Suprapubic skin (tissue), 4 donors: ENCODE data around the gene SELENOF. TPM values are rescaled to one million over a fixed set of nuclear protein-coding genes. Genes with fewer than 3 reads are reported as not detected.

Experiments
- DNase-seq, 2 donors: peaks; one replicate each; pipeline ENCODE4 v3.0.0-alpha.2; 2019; ENCODE audit warnings: low spot score in 2 of 2
- H3K27ac ChIP-seq: fragments of 200-600 bp; sonication (generic); one replicate; pipeline ENCODE4 v1.5.1; 2019
- H3K27me3 ChIP-seq: fragments of 200-600 bp; sonication (generic); one replicate; pipeline ENCODE4 v1.5.1; 2019
- H3K36me3 ChIP-seq: fragments of 200-600 bp; sonication (generic); one replicate; pipeline ENCODE4 v1.5.1; 2019
- H3K4me1 ChIP-seq: fragments of 200-600 bp; sonication (generic); one replicate; pipeline ENCODE4 v1.5.1; 2019
- H3K4me3 ChIP-seq: fragments of 200-600 bp; sonication (generic); one replicate; pipeline ENCODE4 v1.5.1; 2019; ENCODE audit warnings: mild to moderate bottlenecking
- H3K9me3 ChIP-seq: fragments of 200-600 bp; sonication (generic); one replicate; pipeline ENCODE4 v1.5.1; 2019
- EP300 ChIP-seq: sonication (generic); formaldehyde crosslinking; IDR thresholded peaks from one replicate; pipeline ENCODE4 v1.6.1; 2017; ENCODE audit warnings: antibody characterized with exemption
- POLR2A ChIP-seq, 2 donors: fragments of 450-650 bp; IDR thresholded peaks; one replicate each; pipeline ENCODE4 v1.6.1; 2017; ENCODE audit warnings: antibody characterized with exemption in 2 of 2, mild to moderate bottlenecking in 2 of 2, moderate library complexity in 2 of 2
- POLR2AphosphoS5 ChIP-seq, 3 donors: sonication (generic); formaldehyde crosslinking; IDR thresholded peaks; one replicate each; pipeline ENCODE4 v1.6.1; 2017; ENCODE audit warnings: antibody characterized with exemption in 3 of 3
- WGBS: methylation state at CpG from one replicate; pipeline ENCODE4 v1.1.5; 2018; 5-methylcytosine and 5-hydroxymethylcytosine counted together
- total RNA-seq, 4 donors: library from RNA; depleted of rRNA; stranded (reverse); fragments of >200 nt; gene quantifications; one replicate each; pipeline ENCODE4 v1.1.0, GENCODE V29; 2016
- TF ChIP-seq, protein P1 (sequence below), 2 donors: fragments of 200-600 bp in 1 of 2; fragments of 450-650 bp in 1 of 2; sonication (generic) in 1 of 2; IDR thresholded peaks; one replicate each; pipeline ENCODE4 v1.5.1; 2016 to 2019; ENCODE audit warnings: antibody characterized with exemption in 2 of 2, mild to moderate bottlenecking in 1 of 2, moderate library complexity in 1 of 2

The SELENOF gene
- total RNA-seq, 4 donors from 2014 or later, result 49.6 to 96.4 (median 88.7) TPM

- WGBS, result 97% methylated on average over 6 of the region's 8 CpGs
- Histone ChIP-seq H3K36me3 (no peaks in the 10 kb centered on the region), H3K4me3 (no peak overlapping the region), H3K9me3 (peaks cover 3% of the 10 kb centered on the region), H3K4me1 (peaks cover 19% of the 10 kb centered on the region), H3K27me3 (no peaks in the 10 kb centered on the region), H3K27ac (no peak overlapping the region)
- TF ChIP-seq POLR2AphosphoS5 (IDR thresholded peaks at IDR 0.05) (no peak), EP300 (no peak), POLR2A (IDR thresholded peaks at IDR 0.05) (no peak)
- TF ChIP-seq, protein P1, sequence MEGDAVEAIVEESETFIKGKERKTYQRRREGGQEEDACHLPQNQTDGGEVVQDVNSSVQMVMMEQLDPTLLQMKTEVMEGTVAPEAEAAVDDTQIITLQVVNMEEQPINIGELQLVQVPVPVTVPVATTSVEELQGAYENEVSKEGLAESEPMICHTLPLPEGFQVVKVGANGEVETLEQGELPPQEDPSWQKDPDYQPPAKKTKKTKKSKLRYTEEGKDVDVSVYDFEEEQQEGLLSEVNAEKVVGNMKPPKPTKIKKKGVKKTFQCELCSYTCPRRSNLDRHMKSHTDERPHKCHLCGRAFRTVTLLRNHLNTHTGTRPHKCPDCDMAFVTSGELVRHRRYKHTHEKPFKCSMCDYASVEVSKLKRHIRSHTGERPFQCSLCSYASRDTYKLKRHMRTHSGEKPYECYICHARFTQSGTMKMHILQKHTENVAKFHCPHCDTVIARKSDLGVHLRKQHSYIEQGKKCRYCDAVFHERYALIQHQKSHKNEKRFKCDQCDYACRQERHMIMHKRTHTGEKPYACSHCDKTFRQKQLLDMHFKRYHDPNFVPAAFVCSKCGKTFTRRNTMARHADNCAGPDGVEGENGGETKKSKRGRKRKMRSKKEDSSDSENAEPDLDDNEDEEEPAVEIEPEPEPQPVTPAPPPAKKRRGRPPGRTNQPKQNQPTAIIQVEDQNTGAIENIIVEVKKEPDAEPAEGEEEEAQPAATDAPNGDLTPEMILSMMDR (IDR thresholded peaks at IDR 0.05), result no peak
- DNase-seq, result no peak
These were observed 10.5 kb upstream of the SELENOF start for GRCh38 chr1:86924324-86924960.

GRCh38 chr1:86922445-86922844, 8.5 kb upstream of the SELENOF start:
- Histone ChIP-seq H3K27ac (no peak overlapping the region), H3K9me3 (peaks cover 3% of the 10 kb centered on the region), H3K27me3 (no peaks in the 10 kb centered on the region), H3K36me3 (no peaks in the 10 kb centered on the region), H3K4me3 (no peak overlapping the region), H3K4me1 (peaks cover 13% of the 10 kb centered on the region)
- no peak for TF ChIP-seq POLR2A (IDR thresholded peaks at IDR 0.05)
- TF ChIP-seq, protein P1 (IDR thresholded peaks at IDR 0.05), result no peak
- TF ChIP-seq POLR2AphosphoS5 (IDR thresholded peaks at IDR 0.05), result no peak
- TF ChIP-seq EP300, result no peak
- DNase-seq, result no peak
- 100% methylated on average over 1 of the region's 1 CpG for WGBS

DNA sequence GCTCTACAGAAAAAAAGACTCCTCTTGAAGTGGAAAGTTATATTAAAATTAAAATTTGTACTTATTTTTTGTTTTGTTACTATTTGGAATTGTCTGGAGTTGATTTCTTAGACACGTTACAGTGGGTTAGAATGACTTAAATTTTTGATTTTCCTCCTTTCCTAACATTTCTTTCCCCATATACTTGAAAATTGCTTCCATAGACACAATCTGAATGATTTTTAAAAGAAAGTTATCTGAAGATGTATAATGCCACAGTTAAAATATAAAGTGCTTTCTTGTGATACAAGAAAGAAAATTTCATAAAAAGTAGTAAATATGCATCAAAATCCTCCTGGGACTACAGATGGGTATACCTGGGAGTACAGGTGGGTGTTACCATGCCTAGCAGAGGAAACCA, 2.8 kb upstream of the SELENOF start:
- Histone ChIP-seq H3K4me1 (peaks cover 26% of the 10 kb centered on the region), H3K36me3 (no peaks in the 10 kb centered on the region), H3K9me3 (no peaks in the 10 kb centered on the region), H3K27me3 (no peaks in the 10 kb centered on the region), H3K27ac (no peak overlapping the region), H3K4me3 (no peak overlapping the region)
- DNase-seq, result no peak
- 88% methylated on average over 1 of the region's 1 CpG for WGBS
- no peak for TF ChIP-seq POLR2AphosphoS5 (IDR thresholded peaks at IDR 0.05)
- TF ChIP-seq EP300, result no peak
- TF ChIP-seq, protein P1 (IDR thresholded peaks at IDR 0.05), result no peak
- TF ChIP-seq POLR2A (IDR thresholded peaks at IDR 0.05), result no peak

- no peaks in the 10 kb centered on the region for H3K36me3 ChIP-seq
- TF ChIP-seq, protein P1 (IDR thresholded peaks at IDR 0.05), result no peak
- TF ChIP-seq EP300, result no peak
- no peak for TF ChIP-seq POLR2A (IDR thresholded peaks at IDR 0.05)
- no peak for TF ChIP-seq POLR2AphosphoS5 (IDR thresholded peaks at IDR 0.05)
- H3K27ac ChIP-seq, result peak overlapping the region; percentile 96
- peaks cover 30% of the 10 kb centered on the region for H3K4me1 ChIP-seq
- no peaks in the 10 kb centered on the region for H3K27me3 ChIP-seq
- peak overlapping the region; percentile 77 for H3K4me3 ChIP-seq
- H3K9me3 ChIP-seq, result no peaks in the 10 kb centered on the region
- DNase-seq, result no peak
- WGBS, result 5% methylated on average over 14 of the region's 14 CpGs
These were observed 1.9 kb upstream of the SELENOF start for GRCh38 chr1:86915737-86916235.

DNA sequence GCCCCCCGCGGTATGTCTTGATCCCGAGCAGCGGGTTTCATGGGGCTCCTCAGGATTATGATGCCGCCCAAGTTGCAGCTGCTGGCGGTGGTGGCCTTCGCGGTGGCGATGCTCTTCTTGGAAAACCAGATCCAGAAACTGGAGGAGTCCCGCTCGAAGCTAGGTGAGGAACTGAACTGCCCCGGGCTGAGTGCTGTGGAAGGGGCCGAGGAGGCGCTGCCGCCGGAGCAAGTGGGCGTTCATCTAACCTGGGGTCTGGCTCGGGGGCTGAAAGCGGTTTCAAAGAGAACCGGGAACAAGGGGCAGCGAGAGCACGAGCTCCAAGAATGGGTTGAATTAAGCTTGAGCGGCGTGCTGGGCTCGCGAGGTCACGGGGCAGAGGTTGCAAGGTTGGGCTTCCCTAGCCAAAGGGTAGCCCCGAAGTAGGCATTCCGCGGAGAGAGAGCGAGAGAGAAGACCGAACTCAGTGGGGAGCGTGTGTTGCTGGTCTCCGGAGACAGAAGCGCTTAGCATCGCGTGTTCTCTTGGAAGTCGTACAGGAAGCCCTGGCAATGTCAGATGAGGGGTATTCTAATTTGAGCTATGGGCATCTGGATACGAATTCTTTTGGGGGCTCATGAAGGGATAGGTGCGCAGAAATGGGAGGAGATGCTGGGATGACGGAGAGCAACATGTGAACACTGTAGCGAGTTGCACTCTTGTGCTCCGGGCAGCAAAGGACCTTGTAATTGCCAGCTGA, 1.2 kb upstream of the SELENOF start:
- DNase-seq, result peak; percentile 75 to 82
- WGBS, result under 1% methylated on average over 43 of the region's 43 CpGs
- Histone ChIP-seq H3K27me3 (no peaks in the 10 kb centered on the region), H3K9me3 (no peaks in the 10 kb centered on the region), H3K36me3 (no peaks in the 10 kb centered on the region), H3K4me3 (peak overlapping the region; percentile 77), H3K4me1 (peaks cover 30% of the 10 kb centered on the region), H3K27ac (peak overlapping the region; percentile 96)
- TF ChIP-seq EP300, result no peak
- TF ChIP-seq, protein P1 (IDR thresholded peaks at IDR 0.05), result no peak
- no peak for TF ChIP-seq POLR2A (IDR thresholded peaks at IDR 0.05)
- no peak for TF ChIP-seq POLR2AphosphoS5 (IDR thresholded peaks at IDR 0.05)
